MG63 (cell line): ENCODE data around the gene SART1. TPM values are rescaled to one million over a fixed set of nuclear protein-coding genes. Genes with fewer than 3 reads are reported as not detected.
"Not testable (repeated sequence)": the region's sequence is repeated elsewhere in the genome, so short reads cannot be mapped to it uniquely, and the experiment has no call there.

ENCODE experiments used
- DNase-seq: peaks from one replicate; pipeline ENCODE4 v3.0.0-alpha.2; 2020
- H3K27me3 ChIP-seq: fragments of 250-450 bp; sonication (Bioruptor Pico); 2 replicates; pipeline ENCODE4 v1.5.1; 2020; ENCODE audit warnings: mild to moderate bottlenecking, moderate library complexity
- H3K36me3 ChIP-seq: fragments of 250-450 bp; sonication (Bioruptor Pico); 2 replicates; pipeline ENCODE4 v1.5.1; 2020; ENCODE audit warnings: mild to moderate bottlenecking, moderate library complexity
- H3K4me3 ChIP-seq: fragments of 250-450 bp; sonication (Bioruptor Pico); 2 replicates; pipeline ENCODE4 v1.5.1; 2020; ENCODE audit warnings: mild to moderate bottlenecking, moderate library complexity
- H3K9me3 ChIP-seq: fragments of 250-450 bp; sonication (Bioruptor Pico); 2 replicates; pipeline ENCODE4 v1.5.1; 2020; ENCODE audit warnings: mild to moderate bottlenecking, moderate library complexity
- total RNA-seq: library from RNA; depleted of rRNA; stranded (reverse); fragments of >200 nt; shearing (Covaris generic); gene quantifications from 2 replicates; pipeline ENCODE4 v1.2.3, GENCODE V29; 2014; ENCODE audit warnings: low replicate concordance

The SART1 gene
- total RNA-seq, 1 experiment from 2014 or later: 45.4 TPM

GRCh38 chr11:65951641-65952040 lies 9.9 kb upstream of the SART1 start:
- not testable (repeated sequence) for H3K9me3 ChIP-seq, H3K36me3 ChIP-seq, H3K4me3 ChIP-seq, H3K27me3 ChIP-seq, DNase-seq

- DNase-seq: no peak
- Histone ChIP-seq H3K27me3 (no peaks in the 10 kb centered on the region), H3K9me3 (no peaks in the 10 kb centered on the region), H3K36me3 (no peaks in the 10 kb centered on the region), H3K4me3 (no peak overlapping the region)
These were observed 9.4 kb upstream of the SART1 start for GRCh38 chr11:65952052-65952521.

- Histone ChIP-seq H3K36me3 (no peaks in the 10 kb centered on the region), H3K9me3 (no peaks in the 10 kb centered on the region), H3K27me3 (no peaks in the 10 kb centered on the region), H3K4me3 (no peak overlapping the region)
- DNase-seq: no peak
These were observed 8.1 kb upstream of the SART1 start for GRCh38 chr11:65953471-65953870.

- H3K27me3 ChIP-seq: no peaks in the 10 kb centered on the region
- no peak overlapping the region for H3K4me3 ChIP-seq
- no peak for DNase-seq
- H3K9me3 ChIP-seq: no peaks in the 10 kb centered on the region
- no peaks in the 10 kb centered on the region for H3K36me3 ChIP-seq
These were observed 6.8 kb upstream of the SART1 start for GRCh38 chr11:65954771-65955170.

- no peaks in the 10 kb centered on the region for H3K27me3 ChIP-seq
- DNase-seq: no peak
- H3K36me3 ChIP-seq: peaks cover 5% of the 10 kb centered on the region
- H3K9me3 ChIP-seq: no peaks in the 10 kb centered on the region
- no peak overlapping the region for H3K4me3 ChIP-seq
These were observed 3.2 kb upstream of the SART1 start for GRCh38 chr11:65958291-65958690.

- Histone ChIP-seq H3K9me3 (no peaks in the 10 kb centered on the region), H3K4me3 (no peak overlapping the region), H3K27me3 (no peaks in the 10 kb centered on the region), H3K36me3 (peaks cover 11% of the 10 kb centered on the region)
- no peak for DNase-seq
These were observed 2.6 kb upstream of the SART1 start for GRCh38 chr11:65958774-65959420.

GRCh38 chr11:65960824-65961266 lies 689 bp upstream of the SART1 start:
- Histone ChIP-seq H3K4me3 (peak overlapping the region; percentile 87), H3K27me3 (no peaks in the 10 kb centered on the region), H3K36me3 (peaks cover 30% of the 10 kb centered on the region), H3K9me3 (no peaks in the 10 kb centered on the region)
- no peak for DNase-seq

- no peaks in the 10 kb centered on the region for H3K9me3 ChIP-seq
- H3K36me3 ChIP-seq: peaks cover 43% of the 10 kb centered on the region
- peak overlapping the region; percentile 87 for H3K4me3 ChIP-seq
- H3K27me3 ChIP-seq: no peaks in the 10 kb centered on the region
- DNase-seq: no peak
These were observed 619 bp downstream of the SART1 start for GRCh38 chr11:65962141-65962564.

GRCh38 chr11:65964906-65965305 lies 3.4 kb downstream of the SART1 start:
- H3K4me3 ChIP-seq: no peak overlapping the region
- no peaks in the 10 kb centered on the region for H3K27me3 ChIP-seq
- DNase-seq: no peak
- H3K36me3 ChIP-seq: peaks cover 60% of the 10 kb centered on the region
- H3K9me3 ChIP-seq: no peaks in the 10 kb centered on the region

- Histone ChIP-seq H3K9me3 (no peaks in the 10 kb centered on the region), H3K27me3 (no peaks in the 10 kb centered on the region), H3K4me3 (no peak overlapping the region), H3K36me3 (peaks cover 60% of the 10 kb centered on the region)
- DNase-seq: no peak
These were observed 4.6 kb downstream of the SART1 start for GRCh38 chr11:65965986-65966762.

GRCh38 chr11:65967329-65967934 lies 5.9 kb downstream of the SART1 start:
- Histone ChIP-seq H3K9me3 (no peaks in the 10 kb centered on the region), H3K4me3 (no peak overlapping the region), H3K27me3 (no peaks in the 10 kb centered on the region), H3K36me3 (peaks cover 63% of the 10 kb centered on the region)
- DNase-seq: no peak

- Histone ChIP-seq H3K4me3 (no peak overlapping the region), H3K27me3 (no peaks in the 10 kb centered on the region), H3K36me3 (peaks cover 58% of the 10 kb centered on the region), H3K9me3 (no peaks in the 10 kb centered on the region)
- no peak for DNase-seq
These were observed 7.3 kb downstream of the SART1 start for GRCh38 chr11:65968600-65969482.

GRCh38 chr11:65972116-65972515 lies 10.6 kb downstream of the SART1 start:
- no peak for DNase-seq
- H3K27me3 ChIP-seq: no peaks in the 10 kb centered on the region
- H3K4me3 ChIP-seq: no peak overlapping the region
- peaks cover 28% of the 10 kb centered on the region for H3K36me3 ChIP-seq
- H3K9me3 ChIP-seq: no peaks in the 10 kb centered on the region

GRCh38 chr11:65973439-65974110 lies 12.0 kb downstream of the SART1 start:
- Histone ChIP-seq H3K9me3 (no peaks in the 10 kb centered on the region), H3K4me3 (no peak overlapping the region), H3K27me3 (no peaks in the 10 kb centered on the region), H3K36me3 (peaks cover 29% of the 10 kb centered on the region)
- DNase-seq: peak; percentile 48

GRCh38 chr11:65975771-65976170 lies 14.2 kb downstream of the SART1 start:
- DNase-seq: no peak
- H3K9me3 ChIP-seq: no peaks in the 10 kb centered on the region
- H3K27me3 ChIP-seq: no peaks in the 10 kb centered on the region
- H3K36me3 ChIP-seq: peaks cover 21% of the 10 kb centered on the region
- no peak overlapping the region for H3K4me3 ChIP-seq
